GM23248 (cell line): ENCODE results near the gene SAMD8.

Source experiments
- EZH2 ChIP-seq: fragments of 200-600 bp; sonication (generic); IDR thresholded peaks from 2 replicates; pipeline ENCODE4 v1.6.1; 2018; ENCODE audit warnings: antibody characterized with exemption, mild to moderate bottlenecking; ENCODE audit not compliant: insufficient read depth, poor library complexity, severe bottlenecking
- EZH2phosphoT487 ChIP-seq: fragments of 200-600 bp; sonication (generic); IDR thresholded peaks from 2 replicates; pipeline ENCODE4 v1.6.1; 2018; ENCODE audit warnings: antibody characterized with exemption, moderate library complexity, mild to moderate bottlenecking, low read depth; ENCODE audit not compliant: insufficient read depth

GRCh38 chr10:75126277-75126676 is 14.8 kb downstream of the SAMD8 start:
- no peak for TF ChIP-seq EZH2phosphoT487
- no peak for TF ChIP-seq EZH2
